Measurements from ENCODE around the gene SCYL2.

SCYL2 gene

GRCh38 chr12:100345020-100345767 lies 78.2 kb downstream of the SCYL2 start:
- no peak for TF ChIP-seq Cebpa-rat (IDR thresholded peaks at IDR 0.05)
- H3K4me2 ChIP-seq: no peak overlapping the region
- no peak overlapping the region for H3K4me3 ChIP-seq
- H3K27ac ChIP-seq: no peak overlapping the region
- no peak overlapping the region for H3K9ac ChIP-seq
- no peaks in the 10 kb centered on the region for H3K36me3 ChIP-seq
- no peaks in the 10 kb centered on the region for H3K27me3 ChIP-seq
- no peaks in the 10 kb centered on the region for H3K9me3 ChIP-seq
- no peaks in the 10 kb centered on the region for H3K4me1 ChIP-seq
- H4K20me1 ChIP-seq: no peaks in the 10 kb centered on the region

GRCh38 chr12:100346660-100347059 lies 79.7 kb downstream of the SCYL2 start:
- Histone ChIP-seq H3K9me3 (no peaks in the 10 kb centered on the region), H3K27ac (no peak overlapping the region), H3K4me2 (no peak overlapping the region), H3K9ac (no peak overlapping the region), H3K36me3 (no peaks in the 10 kb centered on the region), H3K4me1 (no peaks in the 10 kb centered on the region), H4K20me1 (no peaks in the 10 kb centered on the region), H3K4me3 (no peak overlapping the region), H3K27me3 (no peaks in the 10 kb centered on the region)
- no peak for TF ChIP-seq Cebpa-rat (IDR thresholded peaks at IDR 0.05)

- H3K4me1 ChIP-seq: no peaks in the 10 kb centered on the region
- no peak overlapping the region for H3K27ac ChIP-seq
- H3K9me3 ChIP-seq: no peaks in the 10 kb centered on the region
- H3K4me3 ChIP-seq: no peak overlapping the region
- H3K36me3 ChIP-seq: no peaks in the 10 kb centered on the region
- no peaks in the 10 kb centered on the region for H3K27me3 ChIP-seq
- H3K4me2 ChIP-seq: no peak overlapping the region
- no peaks in the 10 kb centered on the region for H4K20me1 ChIP-seq
- no peak overlapping the region for H3K9ac ChIP-seq
- TF ChIP-seq Cebpa-rat (IDR thresholded peaks at IDR 0.05): no peak
Observed at GRCh38 chr12:100348657-100349454, 81.9 kb downstream of the SCYL2 start.

GRCh38 chr12:100356644-100357223 lies 89.8 kb downstream of the SCYL2 start, which contains the start of gene SLC17A8:
TSS of gene SLC17A8 (plus strand) at chr12:100357074. CDS start at chr12:100357392, 318 bp downstream.
- Histone ChIP-seq H3K27ac (no peak within 1 kb of the TSS), H4K20me1 (no peaks in the 10 kb centered on the region), H3K4me3 (no peak within 1 kb of the TSS), H3K4me2 (no peak within 1 kb of the TSS), H3K9ac (no peak within 1 kb of the TSS), H3K36me3 (no peaks in the 10 kb centered on the region), H3K9me3 (no peaks in the 10 kb centered on the region), H3K27me3 (no peaks in the 10 kb centered on the region), H3K4me1 (no peaks in the 10 kb centered on the region)
- TF ChIP-seq Cebpa-rat (IDR thresholded peaks at IDR 0.05): no peak

- H3K27ac ChIP-seq: no peak overlapping the region
- no peak overlapping the region for H3K4me2 ChIP-seq
- no peaks in the 10 kb centered on the region for H3K27me3 ChIP-seq
- no peak for TF ChIP-seq Cebpa-rat (IDR thresholded peaks at IDR 0.05)
- no peaks in the 10 kb centered on the region for H3K4me1 ChIP-seq
- H3K9me3 ChIP-seq: no peaks in the 10 kb centered on the region
- H3K36me3 ChIP-seq: no peaks in the 10 kb centered on the region
- no peak overlapping the region for H3K4me3 ChIP-seq
- H3K9ac ChIP-seq: no peak overlapping the region
- no peaks in the 10 kb centered on the region for H4K20me1 ChIP-seq
Observed at GRCh38 chr12:100359248-100359647, 92.3 kb downstream of the SCYL2 start.

GRCh38 chr12:100359822-100360221 lies 92.8 kb downstream of the SCYL2 start:
- Histone ChIP-seq H3K27ac (no peak overlapping the region), H3K9ac (no peak overlapping the region), H3K4me3 (no peak overlapping the region), H4K20me1 (no peaks in the 10 kb centered on the region), H3K4me1 (no peaks in the 10 kb centered on the region), H3K27me3 (no peaks in the 10 kb centered on the region), H3K9me3 (no peaks in the 10 kb centered on the region), H3K4me2 (no peak overlapping the region), H3K36me3 (no peaks in the 10 kb centered on the region)
- TF ChIP-seq Cebpa-rat (IDR thresholded peaks at IDR 0.05): no peak

GRCh38 chr12:100360450-100360849 lies 93.5 kb downstream of the SCYL2 start:
- H3K36me3 ChIP-seq: no peaks in the 10 kb centered on the region
- no peaks in the 10 kb centered on the region for H3K9me3 ChIP-seq
- H3K27ac ChIP-seq: no peak overlapping the region
- no peaks in the 10 kb centered on the region for H3K4me1 ChIP-seq
- H3K4me3 ChIP-seq: no peak overlapping the region
- H4K20me1 ChIP-seq: no peaks in the 10 kb centered on the region
- no peak overlapping the region for H3K9ac ChIP-seq
- no peaks in the 10 kb centered on the region for H3K27me3 ChIP-seq
- TF ChIP-seq Cebpa-rat (IDR thresholded peaks at IDR 0.05): no peak
- no peak overlapping the region for H3K4me2 ChIP-seq

GRCh38 chr12:100364324-100364723 lies 97.3 kb downstream of the SCYL2 start:
- Histone ChIP-seq H3K27ac (no peak overlapping the region), H4K20me1 (no peaks in the 10 kb centered on the region), H3K27me3 (no peaks in the 10 kb centered on the region), H3K9ac (no peak overlapping the region), H3K36me3 (no peaks in the 10 kb centered on the region), H3K9me3 (no peaks in the 10 kb centered on the region), H3K4me1 (no peaks in the 10 kb centered on the region), H3K4me3 (no peak overlapping the region), H3K4me2 (no peak overlapping the region)
- no peak for TF ChIP-seq Cebpa-rat (IDR thresholded peaks at IDR 0.05)

- no peak overlapping the region for H3K4me3 ChIP-seq
- H3K9ac ChIP-seq: no peak overlapping the region
- no peak overlapping the region for H3K27ac ChIP-seq
- no peaks in the 10 kb centered on the region for H3K27me3 ChIP-seq
- H3K36me3 ChIP-seq: no peaks in the 10 kb centered on the region
- H3K4me2 ChIP-seq: no peak overlapping the region
- no peaks in the 10 kb centered on the region for H4K20me1 ChIP-seq
- H3K4me1 ChIP-seq: no peaks in the 10 kb centered on the region
- H3K9me3 ChIP-seq: no peaks in the 10 kb centered on the region
- TF ChIP-seq Cebpa-rat (IDR thresholded peaks at IDR 0.05): no peak
Observed at GRCh38 chr12:100365411-100365810, 98.4 kb downstream of the SCYL2 start.

- no peak overlapping the region for H3K27ac ChIP-seq
- H3K4me3 ChIP-seq: no peak overlapping the region
- TF ChIP-seq Cebpa-rat (IDR thresholded peaks at IDR 0.05): no peak
- H3K27me3 ChIP-seq: no peaks in the 10 kb centered on the region
- H4K20me1 ChIP-seq: no peaks in the 10 kb centered on the region
- no peak overlapping the region for H3K4me2 ChIP-seq
- no peaks in the 10 kb centered on the region for H3K4me1 ChIP-seq
- no peaks in the 10 kb centered on the region for H3K36me3 ChIP-seq
- H3K9me3 ChIP-seq: no peaks in the 10 kb centered on the region
- H3K9ac ChIP-seq: no peak overlapping the region
Observed at GRCh38 chr12:100368066-100368465, 101.1 kb downstream of the SCYL2 start.

Data from BLaER1 (cell line).